Smooth muscle cell (in vitro differentiated cells): Measurements from ENCODE around the gene SELENOH. TPM values are rescaled to one million over a fixed set of nuclear protein-coding genes. Genes with fewer than 3 reads are reported as not detected.
"Not testable (repeated sequence)": the region's sequence is repeated elsewhere in the genome, so short reads cannot be mapped to it uniquely, and the experiment has no call there.

Experiments
- DNase-seq: peaks from one replicate; lab custom pipeline; 2025; ENCODE audit not compliant: unreplicated experiment; lab: John Stamatoyannopoulos, UW
- H2AFZ ChIP-seq: fragments of 200-600 bp; sonication (generic); 2 replicates; pipeline ENCODE4 v1.6.0; 2016; ENCODE audit warnings: antibody characterized with exemption, low read depth, mild to moderate bottlenecking
- H3F3A ChIP-seq: fragments of 200-600 bp; sonication (generic); 2 replicates; pipeline ENCODE4 v1.6.0; 2017; ENCODE audit warnings: antibody characterized with exemption, low read depth
- H3K27ac ChIP-seq: fragments of 200-600 bp; sonication (generic); 2 replicates; pipeline ENCODE4 v1.5.1; 2016; ENCODE audit warnings: low read depth, mild to moderate bottlenecking
- H3K27me3 ChIP-seq: fragments of 200-600 bp; sonication (generic); 2 replicates; pipeline ENCODE4 v1.6.1; 2016; ENCODE audit warnings: low read depth, mild to moderate bottlenecking
- H3K36me3 ChIP-seq: fragments of 200-600 bp; sonication (generic); 2 replicates; pipeline ENCODE4 v1.5.1; 2016; ENCODE audit warnings: low read depth
- H3K4me1 ChIP-seq: fragments of 200-600 bp; sonication (generic); 2 replicates; pipeline ENCODE4 v1.5.1; 2016; ENCODE audit warnings: low read depth
- H3K4me2 ChIP-seq: fragments of 200-600 bp; sonication (generic); 2 replicates; pipeline ENCODE4 v1.6.0; 2016; ENCODE audit warnings: mild to moderate bottlenecking
- H3K4me3 ChIP-seq: fragments of 200-600 bp; sonication (generic); 2 replicates; pipeline ENCODE4 v1.5.1; 2016; ENCODE audit warnings: mild to moderate bottlenecking
- H3K79me2 ChIP-seq: fragments of 200-600 bp; sonication (generic); 2 replicates; pipeline ENCODE4 v1.6.0; 2016; ENCODE audit warnings: low read depth, mild to moderate bottlenecking
- H3K9ac ChIP-seq: fragments of 200-600 bp; sonication (generic); 2 replicates; pipeline ENCODE4 v1.6.0; 2016; ENCODE audit warnings: low read depth
- H3K9me3 ChIP-seq: fragments of 200-600 bp; sonication (generic); replicated peaks from 2 replicates; pipeline ENCODE4 v1.5.1; 2016; ENCODE audit warnings: low read depth
- H4K20me1 ChIP-seq: fragments of 200-600 bp; sonication (generic); 2 replicates; pipeline ENCODE4 v1.6.0; 2016; ENCODE audit warnings: low read depth
- CTCF ChIP-seq: fragments of 200-600 bp; sonication (generic); IDR thresholded peaks from 2 replicates; pipeline ENCODE4 v1.5.1; 2017; ENCODE audit warnings: borderline replicate concordance, mild to moderate bottlenecking, antibody characterized with exemption; ENCODE audit not compliant: insufficient read depth, poor library complexity, severe bottlenecking
- WGBS: methylation state at CpG from one replicate; pipeline ENCODE4 v1.1.7; 2016; ENCODE audit warnings: low lambda C conversion rate; 5-methylcytosine and 5-hydroxymethylcytosine counted together
- polyA plus RNA-seq: library from polyadenylated mRNA; unstranded; fragments of >200 nt; fragmentation: Nextera tagmentation; extraction: Ambion mirVana; gene quantifications from 2 replicates; pipeline ENCODE4 v1.2.1, GENCODE V29; 2016
- total RNA-seq: library from RNA; depleted of rRNA; stranded (reverse); fragments of >200 nt; gene quantifications from 2 replicates; pipeline ENCODE4 v1.2.3, GENCODE V29; 2014

SELENOH gene
- total and polyA plus RNA-seq, 2 experiments from 2014 or later = 131 to 141 TPM

GRCh38 chr11:57700425-57700824 lies 40.9 kb upstream of the SELENOH start:
- Histone ChIP-seq H2AFZ (no peak overlapping the region), H3K4me2 (no peak overlapping the region), H3K27me3 (no peaks in the 10 kb centered on the region), H3K4me3 (no peak overlapping the region), H4K20me1 (no peaks in the 10 kb centered on the region), H3K27ac (no peak overlapping the region), H3K4me1 (no peaks in the 10 kb centered on the region), H3K36me3 (peaks cover 16% of the 10 kb centered on the region), H3F3A (peaks cover 15% of the 10 kb centered on the region), H3K9ac (no peak overlapping the region), H3K79me2 (peaks cover under 1% of the 10 kb centered on the region), H3K9me3 (no peaks in the 10 kb centered on the region)
- no peak for TF ChIP-seq CTCF
- WGBS = 90% methylated on average over 3 of the region's 3 CpGs
- DNase-seq = no peak

GRCh38 chr11:57703341-57703740 lies 38.0 kb upstream of the SELENOH start:
- H3F3A ChIP-seq = peaks cover 15% of the 10 kb centered on the region
- H3K79me2 ChIP-seq = peaks cover 29% of the 10 kb centered on the region
- H3K4me1 ChIP-seq = no peaks in the 10 kb centered on the region
- H3K27me3 ChIP-seq = no peaks in the 10 kb centered on the region
- TF ChIP-seq CTCF = no peak
- 99% methylated on average over 4 of the region's 4 CpGs for WGBS
- H3K9me3 ChIP-seq = no peaks in the 10 kb centered on the region
- H3K9ac ChIP-seq = no peak overlapping the region
- no peak overlapping the region for H2AFZ ChIP-seq
- peaks cover 16% of the 10 kb centered on the region for H4K20me1 ChIP-seq
- no peak for DNase-seq
- H3K27ac ChIP-seq = peak overlapping the region; percentile 6
- peaks cover 11% of the 10 kb centered on the region for H3K36me3 ChIP-seq
- no peak overlapping the region for H3K4me3 ChIP-seq
- no peak overlapping the region for H3K4me2 ChIP-seq

- H4K20me1 ChIP-seq = peaks cover 16% of the 10 kb centered on the region
- no peaks in the 10 kb centered on the region for H3K9me3 ChIP-seq
- peaks cover 11% of the 10 kb centered on the region for H3K36me3 ChIP-seq
- peaks cover 44% of the 10 kb centered on the region for H3K79me2 ChIP-seq
- no peak overlapping the region for H3K4me2 ChIP-seq
- H3F3A ChIP-seq = peaks cover 15% of the 10 kb centered on the region
- TF ChIP-seq CTCF = no peak
- WGBS = 98% methylated on average over 6 of the region's 6 CpGs
- no peaks in the 10 kb centered on the region for H3K4me1 ChIP-seq
- no peaks in the 10 kb centered on the region for H3K27me3 ChIP-seq
- H3K27ac ChIP-seq = no peak overlapping the region
- no peak overlapping the region for H3K4me3 ChIP-seq
- no peak for DNase-seq
- H2AFZ ChIP-seq = no peak overlapping the region
- no peak overlapping the region for H3K9ac ChIP-seq
Observed at GRCh38 chr11:57704932-57705331, 36.4 kb upstream of the SELENOH start.

GRCh38 chr11:57705432-57705831 lies 35.9 kb upstream of the SELENOH start:
- H3K79me2 ChIP-seq = peaks cover 49% of the 10 kb centered on the region
- 90% methylated on average over 8 of the region's 8 CpGs for WGBS
- H2AFZ ChIP-seq = not testable (repeated sequence)

More at GRCh38 chr11:57705432-57705831, 35.9 kb upstream of the SELENOH start:
- H3K27me3 ChIP-seq, H3K9me3 ChIP-seq, H3K27ac ChIP-seq, H3K9ac ChIP-seq, DNase-seq, H3K4me3 ChIP-seq, H3K4me1 ChIP-seq, H3K4me2 ChIP-seq: not testable (repeated sequence)
- H3K36me3 ChIP-seq = peaks cover 11% of the 10 kb centered on the region
- peaks cover 16% of the 10 kb centered on the region for H4K20me1 ChIP-seq
- peaks cover 15% of the 10 kb centered on the region for H3F3A ChIP-seq
